Ovary (tissue), 9 donors: ENCODE results near the gene CACNA1D. TPM values are rescaled to one million over a fixed set of nuclear protein-coding genes. Genes with fewer than 3 reads are reported as not detected.

Experiments used
- DNase-seq, 5 donors: peaks; one replicate each; pipeline ENCODE4 v3.0.0-alpha.2; 2019 to 2020
- H3K27ac ChIP-seq, 2 donors: fragments of 200-600 bp; one replicate each; pipeline versions ENCODE4 v1.5.1 to v1.8.0; 2019 to 2022
- H3K27me3 ChIP-seq: fragments of 200-600 bp; one replicate; pipeline ENCODE4 v1.8.0; 2022
- H3K36me3 ChIP-seq: fragments of 200-600 bp; sonication (generic); one replicate; pipeline ENCODE4 v1.5.1; 2019
- H3K4me1 ChIP-seq: one replicate; pipeline ENCODE4 v1.8.1; 2013; ENCODE audit warnings: mild to moderate bottlenecking, moderate library complexity; ENCODE audit not compliant: insufficient read depth
- H3K4me3 ChIP-seq: fragments of 200-600 bp; sonication (generic); one replicate; pipeline ENCODE4 v1.5.1; 2017
- H3K9me3 ChIP-seq, 2 donors: fragments of 200-600 bp in 1 of 2; sonication (generic) in 1 of 2; one replicate each; pipeline versions ENCODE4 v1.5.1 to v1.8.1; 2013 to 2019; ENCODE audit warnings: mild to moderate bottlenecking in 1 of 2, moderate library complexity in 1 of 2
- EP300 ChIP-seq: sonication (generic); formaldehyde crosslinking; IDR thresholded peaks from one replicate; pipeline ENCODE4 v1.6.1; 2017; ENCODE audit warnings: antibody characterized with exemption
- POLR2A ChIP-seq: fragments of 450-650 bp; IDR thresholded peaks from one replicate; pipeline ENCODE4 v1.6.1; 2017; ENCODE audit warnings: antibody characterized with exemption, mild to moderate bottlenecking, moderate library complexity
- WGBS, 3 donors: extraction: QIAGEN DNeasy Blood & Tissue Kit in 1 of 3; methylation state at CpG; one replicate each; pipeline versions ENCODE4 v1.1.5 to v1.1.7; 2013 to 2017; 5-methylcytosine and 5-hydroxymethylcytosine counted together
- intact Hi-C, 4 donors: fragments of 100-400 bp; cut with DNase I; formaldehyde crosslinking; loops; one replicate each; pipeline versions ENCODE4 v1.11.0 to v1.15.1; 2022 to 2023
- polyA plus RNA-seq, 2 donors: library from polyadenylated mRNA; stranded (reverse); fragments of 200-250 nt in 1 of 2; fragments of 350-450 nt in 1 of 2; fragmentation: Illumina TruSeq in 1 of 2; extraction: RNeasy Lipid Tissue Mini Kit (QIAGEN cat#74804) in 1 of 2; gene quantifications; one replicate each; pipeline ENCODE4 v1.2.3, GENCODE V29; 2013 to 2014
- total RNA-seq, 7 donors: library from RNA; depleted of rRNA in 2 of 7; stranded (reverse); fragments of >200 nt in 2 of 7; fragmentation: NEBNext Ultra II Directional in 3 of 7; extraction: Animal tissue kit (Norgen Biotek cat#: 25700) in 3 of 7; gene quantifications; one replicate each; pipeline versions ENCODE4 v1.1.0 to v1.2.4, GENCODE V29; 2016 to 2023
- TF ChIP-seq, protein P1 (sequence below), 3 donors: fragments of 450-650 bp in 2 of 3; fragments of 200-600 bp in 1 of 3; IDR thresholded peaks; one replicate each; pipeline versions ENCODE4 v1.5.1 to v1.8.0; 2016 to 2022; ENCODE audit warnings: antibody characterized with exemption in 3 of 3, mild to moderate bottlenecking in 1 of 3
- donor health status: DM: no; HTN: no; CAD: no; lungs with moderate emphysema.
- donor health status: DM: no; HTN: no; CAD: no.
- donor health status: Bipolar disorder and iron deficiency.
- donor health status: DM: yes; HTN: yes; CAD: no.
- donor health status: DM: no; HTN: no; CAD: no.
- donor health status: DM: yes; HTN: yes; CAD: no.

The CACNA1D gene
- total and polyA plus RNA-seq, 9 donors, result 0.23 to 9.3 (median 5.1) TPM

DNA sequence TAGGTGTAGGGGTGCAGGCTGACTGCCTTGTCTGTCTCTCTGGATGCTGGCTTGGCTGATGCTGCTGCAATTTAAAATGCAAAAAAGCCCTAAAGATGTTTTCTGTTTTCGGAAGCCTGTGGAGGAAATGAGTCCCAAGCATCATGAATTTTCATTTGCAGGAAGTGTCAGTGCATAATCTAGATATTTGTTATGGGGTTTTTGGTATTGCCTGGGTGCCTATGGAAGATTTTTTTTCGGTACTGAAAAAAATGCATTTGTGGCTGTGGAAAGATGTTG lies 1.9 kb downstream of the CACNA1D start:
- no peak for DNase-seq
- no peak for TF ChIP-seq POLR2A
- TF ChIP-seq EP300, result no peak
- TF ChIP-seq, protein P1, sequence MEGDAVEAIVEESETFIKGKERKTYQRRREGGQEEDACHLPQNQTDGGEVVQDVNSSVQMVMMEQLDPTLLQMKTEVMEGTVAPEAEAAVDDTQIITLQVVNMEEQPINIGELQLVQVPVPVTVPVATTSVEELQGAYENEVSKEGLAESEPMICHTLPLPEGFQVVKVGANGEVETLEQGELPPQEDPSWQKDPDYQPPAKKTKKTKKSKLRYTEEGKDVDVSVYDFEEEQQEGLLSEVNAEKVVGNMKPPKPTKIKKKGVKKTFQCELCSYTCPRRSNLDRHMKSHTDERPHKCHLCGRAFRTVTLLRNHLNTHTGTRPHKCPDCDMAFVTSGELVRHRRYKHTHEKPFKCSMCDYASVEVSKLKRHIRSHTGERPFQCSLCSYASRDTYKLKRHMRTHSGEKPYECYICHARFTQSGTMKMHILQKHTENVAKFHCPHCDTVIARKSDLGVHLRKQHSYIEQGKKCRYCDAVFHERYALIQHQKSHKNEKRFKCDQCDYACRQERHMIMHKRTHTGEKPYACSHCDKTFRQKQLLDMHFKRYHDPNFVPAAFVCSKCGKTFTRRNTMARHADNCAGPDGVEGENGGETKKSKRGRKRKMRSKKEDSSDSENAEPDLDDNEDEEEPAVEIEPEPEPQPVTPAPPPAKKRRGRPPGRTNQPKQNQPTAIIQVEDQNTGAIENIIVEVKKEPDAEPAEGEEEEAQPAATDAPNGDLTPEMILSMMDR (IDR thresholded peaks at IDR 0.05), result no peak
- peaks cover 7% of the 10 kb centered on the region for H3K4me1 ChIP-seq
- intact Hi-C loops, result no loop called here
- no peak overlapping the region for H3K4me3 ChIP-seq
- no peaks in the 10 kb centered on the region for H3K36me3 ChIP-seq
- WGBS, 3 donors, result 67 to 71% (median 70%) methylated on average over 2 of the region's 2 CpGs
- H3K9me3 ChIP-seq, result no peaks in the 10 kb centered on the region
- no peak overlapping the region for H3K27ac ChIP-seq
- H3K27me3 ChIP-seq, result no peaks in the 10 kb centered on the region

DNA sequence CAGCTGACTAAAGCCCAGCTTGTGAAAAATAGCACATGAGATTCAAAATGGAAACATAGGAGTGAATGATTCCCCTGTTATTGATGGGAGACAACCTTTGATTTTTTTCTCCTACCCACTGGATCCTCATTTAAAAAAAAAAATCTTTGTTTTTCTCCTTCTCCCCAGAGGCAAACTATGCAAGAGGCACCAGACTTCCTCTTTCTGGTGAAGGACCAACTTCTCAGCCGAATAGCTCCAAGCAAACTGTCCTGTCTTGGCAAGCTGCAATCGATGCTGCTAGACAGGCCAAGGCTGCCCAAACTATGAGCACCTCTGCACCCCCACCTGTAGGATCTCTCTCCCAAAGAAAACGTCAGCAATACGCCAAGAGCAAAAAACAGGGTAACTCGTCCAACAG lies 2.6 kb downstream of the CACNA1D start:
- TF ChIP-seq EP300 (no peak), POLR2A (no peak)
- TF ChIP-seq, protein P1 (IDR thresholded peaks at IDR 0.05), result no peak
- peaks cover 7% of the 10 kb centered on the region for H3K4me1 ChIP-seq
- no peak overlapping the region for H3K4me3 ChIP-seq
- no peaks in the 10 kb centered on the region for H3K9me3 ChIP-seq
- no peaks in the 10 kb centered on the region for H3K27me3 ChIP-seq
- no peak overlapping the region for H3K27ac ChIP-seq
- H3K36me3 ChIP-seq, result no peaks in the 10 kb centered on the region
- no peak for DNase-seq
- 70 to 73% (median 70%) methylated on average over 5 of the region's 5 CpGs for WGBS, 3 donors
- intact Hi-C loops, result no loop called here

DNA sequence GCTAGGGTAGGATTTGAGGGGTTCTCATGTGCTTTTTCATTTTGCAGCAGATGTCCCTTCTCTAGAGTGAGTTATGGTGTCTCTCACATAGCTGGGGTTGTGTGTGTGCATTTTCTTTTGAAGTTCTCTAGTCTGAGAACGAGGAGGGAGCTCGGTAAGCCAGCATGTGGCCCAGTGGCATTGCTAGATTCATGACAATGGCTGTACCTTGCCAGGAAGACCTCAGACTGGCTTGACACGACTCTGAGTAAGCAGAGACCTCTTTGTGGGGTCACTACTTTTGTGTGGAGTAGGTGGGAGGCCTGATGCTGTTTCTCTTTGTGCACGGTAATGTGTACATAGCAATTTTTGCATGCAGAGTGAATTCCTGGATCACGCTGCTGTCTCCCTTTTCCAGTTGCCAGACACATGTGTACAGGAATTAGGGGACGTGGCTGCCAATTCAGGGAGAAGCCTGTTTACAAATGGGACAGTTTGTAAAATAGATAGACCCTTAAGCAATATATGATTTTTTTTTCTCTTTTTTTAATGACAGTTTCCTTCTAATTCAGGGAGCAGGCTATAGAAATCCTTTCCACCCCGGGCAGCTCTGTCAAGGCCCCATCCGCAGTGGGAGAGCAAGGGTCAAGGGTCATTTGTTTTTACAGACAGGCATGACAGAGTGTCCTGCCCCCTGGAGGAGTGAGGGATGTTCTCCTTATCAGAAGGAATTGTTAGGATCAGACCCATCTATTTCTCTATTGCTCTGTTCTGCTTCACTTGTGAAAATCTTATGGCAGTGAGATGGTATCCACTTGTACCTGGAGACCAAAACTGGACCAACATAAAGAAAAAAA lies 4.6 kb downstream of the CACNA1D start:
- peaks cover 7% of the 10 kb centered on the region for H3K4me1 ChIP-seq
- intact Hi-C loops, result no loop called here
- no peaks in the 10 kb centered on the region for H3K36me3 ChIP-seq
- H3K9me3 ChIP-seq, result no peaks in the 10 kb centered on the region
- H3K27me3 ChIP-seq, result no peaks in the 10 kb centered on the region
- TF ChIP-seq, protein P1 (IDR thresholded peaks at IDR 0.05), result no peak
- TF ChIP-seq EP300 (no peak), POLR2A (no peak)
- WGBS, 3 donors, result 78 to 92% (median 84%) methylated on average over 8 of the region's 8 CpGs
- no peak overlapping the region for H3K27ac ChIP-seq
- no peak for DNase-seq
- no peak overlapping the region for H3K4me3 ChIP-seq

DNA sequence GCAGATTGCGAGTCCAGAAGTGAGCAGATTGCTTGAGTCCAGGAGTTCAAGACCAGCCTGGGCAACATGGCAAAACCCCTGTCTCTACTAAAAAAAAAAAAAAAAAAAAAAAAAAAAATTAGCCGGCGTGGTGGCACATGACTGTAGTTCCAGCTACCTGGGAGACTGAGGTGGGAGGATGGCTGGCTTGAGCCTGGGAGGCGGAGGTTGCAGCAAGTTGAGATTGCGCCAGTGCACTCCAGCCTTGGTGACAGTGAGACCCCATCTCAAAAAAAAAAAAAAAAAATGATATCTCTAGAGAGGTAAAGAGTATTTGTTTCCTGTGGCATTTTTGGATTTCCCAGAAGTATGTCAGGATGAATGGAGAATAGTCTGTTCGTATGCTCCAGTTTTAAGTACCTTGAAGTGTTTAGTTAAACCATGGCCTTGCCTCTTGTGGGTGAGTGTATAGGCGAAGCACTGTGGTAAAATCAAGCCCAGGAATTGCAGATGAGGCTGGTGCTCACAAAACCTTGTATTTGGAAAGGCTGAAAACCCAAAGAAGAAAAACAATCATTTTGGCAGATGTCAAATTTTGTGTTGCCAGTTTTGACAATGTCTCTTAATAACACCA lies 5.9 kb downstream of the CACNA1D start:
- TF ChIP-seq, protein P1 (IDR thresholded peaks at IDR 0.05), result no peak
- no peak for TF ChIP-seq EP300
- no peak for TF ChIP-seq POLR2A
- intact Hi-C loops, result no loop called here
- Histone ChIP-seq H3K27me3 (no peaks in the 10 kb centered on the region), H3K36me3 (no peaks in the 10 kb centered on the region), H3K27ac (no peak overlapping the region), H3K4me3 (no peak overlapping the region), H3K4me1 (peaks cover 3% of the 10 kb centered on the region), H3K9me3 (no peaks in the 10 kb centered on the region)
- no peak for DNase-seq
- WGBS, 3 donors, result 88 to 95% (median 91%) methylated on average over 7 of the region's 7 CpGs
